Upper lobe of left lung (tissue), 4 donors: ENCODE measurements around the gene HINFP.

Experiments
- POLR2A ChIP-seq, 4 donors: fragments of 450-650 bp; IDR thresholded peaks; one replicate each; pipeline ENCODE4 v1.5.1; 2016 to 2017; ENCODE audit warnings: antibody characterized with exemption in 4 of 4, mild to moderate bottlenecking in 2 of 4
- TF ChIP-seq, protein P1 (sequence below), 6 experiments: fragments of 450-650 bp in 4 of 6; fragments of 200-600 bp in 2 of 6; sonication (generic) in 2 of 6; IDR thresholded peaks; one replicate each; pipeline ENCODE4 v1.5.1; 2016 to 2019; ENCODE audit warnings: antibody characterized with exemption in 6 of 6

DNA sequence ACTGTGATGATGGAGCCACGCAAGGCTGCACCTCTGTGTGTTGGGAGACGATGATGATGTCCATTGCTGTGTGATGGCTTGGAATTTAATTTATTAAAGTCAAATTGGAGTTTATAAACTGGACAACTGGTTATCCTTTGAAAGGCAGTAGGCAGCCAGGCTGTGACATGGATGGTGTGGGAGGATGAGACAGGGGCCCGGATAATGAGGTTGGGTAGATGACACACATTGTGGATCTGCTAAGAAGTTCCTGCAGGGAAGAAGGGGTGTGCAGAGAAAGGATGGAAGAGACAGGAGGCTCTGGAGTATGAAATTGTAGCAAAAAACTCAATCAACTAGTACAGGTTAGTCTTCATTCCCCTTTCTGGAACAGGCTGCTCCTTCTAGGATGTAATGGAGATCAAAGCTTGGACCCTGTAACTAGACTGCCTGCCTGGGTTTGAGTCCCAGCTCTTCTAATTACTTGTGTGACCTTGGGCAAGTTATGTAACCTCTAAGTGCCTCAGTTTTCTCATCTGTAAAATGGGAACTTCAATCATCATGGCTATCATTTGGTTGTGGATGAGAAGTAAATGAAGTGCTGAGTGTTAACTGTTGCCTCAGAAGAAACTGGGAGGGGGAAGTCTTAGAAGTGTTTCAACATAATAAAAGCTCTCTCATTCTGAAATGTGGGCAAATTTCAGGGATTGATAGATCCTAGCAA lies 4.2 kb upstream of the HINFP start:
- TF ChIP-seq, protein P1, sequence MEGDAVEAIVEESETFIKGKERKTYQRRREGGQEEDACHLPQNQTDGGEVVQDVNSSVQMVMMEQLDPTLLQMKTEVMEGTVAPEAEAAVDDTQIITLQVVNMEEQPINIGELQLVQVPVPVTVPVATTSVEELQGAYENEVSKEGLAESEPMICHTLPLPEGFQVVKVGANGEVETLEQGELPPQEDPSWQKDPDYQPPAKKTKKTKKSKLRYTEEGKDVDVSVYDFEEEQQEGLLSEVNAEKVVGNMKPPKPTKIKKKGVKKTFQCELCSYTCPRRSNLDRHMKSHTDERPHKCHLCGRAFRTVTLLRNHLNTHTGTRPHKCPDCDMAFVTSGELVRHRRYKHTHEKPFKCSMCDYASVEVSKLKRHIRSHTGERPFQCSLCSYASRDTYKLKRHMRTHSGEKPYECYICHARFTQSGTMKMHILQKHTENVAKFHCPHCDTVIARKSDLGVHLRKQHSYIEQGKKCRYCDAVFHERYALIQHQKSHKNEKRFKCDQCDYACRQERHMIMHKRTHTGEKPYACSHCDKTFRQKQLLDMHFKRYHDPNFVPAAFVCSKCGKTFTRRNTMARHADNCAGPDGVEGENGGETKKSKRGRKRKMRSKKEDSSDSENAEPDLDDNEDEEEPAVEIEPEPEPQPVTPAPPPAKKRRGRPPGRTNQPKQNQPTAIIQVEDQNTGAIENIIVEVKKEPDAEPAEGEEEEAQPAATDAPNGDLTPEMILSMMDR (IDR thresholded peaks at IDR 0.05): no peak
- TF ChIP-seq POLR2A (IDR thresholded peaks at IDR 0.05): no peak
